Posterior vena cava (tissue), 2 donors: Measurements from ENCODE around the gene PLA2G10. TPM values are rescaled to one million over a fixed set of nuclear protein-coding genes. Genes with fewer than 3 reads are reported as not detected.
"Not testable (repeated sequence)": the region's sequence is repeated elsewhere in the genome, so short reads cannot be mapped to it uniquely, and the experiment has no call there.

Experiments
- DNase-seq: peaks from one replicate; pipeline ENCODE4 v3.0.0-alpha.2; 2020; ENCODE audit warnings: low spot score
- intact Hi-C, 2 donors: fragments of 100-400 bp; cut with DNase I; formaldehyde crosslinking; loops; one replicate each; pipeline versions ENCODE4 v1.14.1 to v1.14.2; 2022 to 2023
- long read RNA-seq, 2 donors: library from polyadenylated mRNA; unstranded; transcript quantifications; one replicate each; pipeline ENCODE4 v2.0.0, GENCODE V29; 2020 to 2021
- total RNA-seq, 2 donors: library from RNA; stranded (reverse); fragmentation: NEBNext Ultra II Directional; extraction: Animal tissue kit (Norgen Biotek cat#: 25700); gene quantifications; one replicate each; pipeline ENCODE4 v1.2.1, GENCODE V29; 2021
- donor health status: DM: yes; HTN: yes; CAD: no.
- donor health status: DM: yes; HTN: yes; CAD: no.

The PLA2G10 gene
- not detected for total RNA-seq
- long read RNA-seq, donor 1: 0 reads
- long read RNA-seq, donor 2, partial matches to known transcripts: 0 of 2 reads
- long read RNA-seq, donor 2, other reads (novel, unspliced or antisense): 2 of 2 reads

GRCh38 chr16:14694129-14694528, at the start of gene PLA2G10:
Gene PLA2G10 (minus strand): TSS chr16:14694308. CDS start chr16:14694229, 79 bp downstream.
- intact Hi-C loops, DNase-seq: not testable (repeated sequence)

- DNase-seq, intact Hi-C loops: not testable (repeated sequence)
Observed at GRCh38 chr16:14742273-14743128, 48.4 kb upstream of the PLA2G10 start, which contains the start of gene NPIPA2. Gene NPIPA2 (plus strand): TSS chr16:14742533. CDS start chr16:14748066, 5,533 bp downstream.

- DNase-seq, intact Hi-C loops: not testable (repeated sequence)
Observed at GRCh38 chr16:14741794-14742193, 47.7 kb upstream of the PLA2G10 start.

GRCh38 chr16:14740832-14741385, 46.8 kb upstream of the PLA2G10 start:
- DNase-seq, intact Hi-C loops: not testable (repeated sequence)

GRCh38 chr16:14733233-14733632, 39.1 kb upstream of the PLA2G10 start:
- DNase-seq, intact Hi-C loops: not testable (repeated sequence)

- intact Hi-C loops, DNase-seq: not testable (repeated sequence)
Observed at GRCh38 chr16:14703156-14704011, 9.3 kb upstream of the PLA2G10 start, which contains the start of gene NPIPA3. Gene NPIPA3 (plus strand): TSS chr16:14703411. CDS start chr16:14708944, 5,533 bp downstream.

GRCh38 chr16:14702672-14703071, 8.6 kb upstream of the PLA2G10 start:
- intact Hi-C loops, DNase-seq: not testable (repeated sequence)

- intact Hi-C loops, DNase-seq: not testable (repeated sequence)
Observed at GRCh38 chr16:14701859-14702258, 7.8 kb upstream of the PLA2G10 start.

GRCh38 chr16:14685870-14686793, 8.0 kb downstream of the PLA2G10 start:
- intact Hi-C loops: not testable (repeated sequence)

GRCh38 chr16:14682121-14682520, 12.0 kb downstream of the PLA2G10 start:
- peak; percentile 62 for DNase-seq
- intact Hi-C loops: no loop called here

More at GRCh38 chr16:14685870-14686793, 8.0 kb downstream of the PLA2G10 start:
- peak; percentile 53 for DNase-seq

GRCh38 chr16:14681115-14681514, 13.0 kb downstream of the PLA2G10 start:
- DNase-seq: peak; percentile 2
- intact Hi-C loops: no loop called here

- intact Hi-C loops: not testable (repeated sequence)
- DNase-seq: peak; percentile 13
Observed at GRCh38 chr16:14680396-14680795, 13.7 kb downstream of the PLA2G10 start.

- intact Hi-C loops: no loop called here
- DNase-seq: peak; percentile 8
Observed at GRCh38 chr16:14678748-14679497, 15.2 kb downstream of the PLA2G10 start.

GRCh38 chr16:14677627-14678026, 16.5 kb downstream of the PLA2G10 start:
- intact Hi-C loops: loop anchor here in 1 of 2 donors (1.0 kb wide), 1 partner anchor 17 kb away; no protein-coding TSS in a partner anchor
- DNase-seq: peak; percentile 25

GRCh38 chr16:14676633-14677032, 17.5 kb downstream of the PLA2G10 start:
- intact Hi-C loops: loop anchor here in 1 of 2 donors (1.0 kb wide), 1 partner anchor 16 kb away; no protein-coding TSS in a partner anchor
- no peak for DNase-seq

GRCh38 chr16:14672403-14672971, 21.6 kb downstream of the PLA2G10 start:
- intact Hi-C loops: no loop called here
- peak; percentile 12 for DNase-seq

GRCh38 chr16:14669776-14670175, 24.3 kb downstream of the PLA2G10 start:
- intact Hi-C loops: no loop called here
- peak; percentile 61 for DNase-seq
